Limb (tissue), 2 donors: Measurements from ENCODE around the gene GAS6.

ENCODE experiments used
- DNase-seq, 2 donors: peaks; one replicate each; pipeline ENCODE4 v3.0.0-alpha.2; 2016; ENCODE audit errors: extremely low spot score in 2 of 2

GAS6 gene

DNA sequence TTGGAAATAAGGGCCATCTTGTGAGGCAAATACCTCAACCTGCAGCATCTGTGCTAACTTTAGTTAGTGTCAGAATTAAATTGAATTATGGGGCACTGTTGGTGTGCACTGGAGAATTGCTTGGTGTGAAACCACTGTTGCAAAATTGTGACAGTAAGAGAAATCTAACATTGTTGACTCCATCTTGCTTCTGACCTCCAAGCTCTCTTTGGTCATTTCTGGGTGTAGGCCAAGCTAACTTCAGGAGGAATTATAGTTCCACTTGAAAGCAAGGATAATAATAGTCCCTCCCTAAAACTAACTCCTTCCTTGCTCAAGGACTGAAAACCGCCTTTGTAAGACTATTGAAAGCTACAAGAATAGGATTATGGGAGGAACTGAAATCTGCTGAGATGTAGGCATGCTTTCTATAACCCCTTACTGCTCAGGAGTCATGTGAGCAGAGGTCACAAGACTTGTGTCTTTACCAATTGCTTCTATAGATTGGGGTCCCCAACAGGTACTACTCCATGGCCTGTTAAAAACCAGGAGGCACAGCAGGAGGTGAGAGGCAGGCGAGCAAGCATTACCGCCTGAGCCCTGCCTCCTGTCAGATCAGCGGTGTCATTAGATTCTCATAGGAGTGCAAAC, 24.9 kb upstream of the GAS6 start:
- no peak for DNase-seq

DNA sequence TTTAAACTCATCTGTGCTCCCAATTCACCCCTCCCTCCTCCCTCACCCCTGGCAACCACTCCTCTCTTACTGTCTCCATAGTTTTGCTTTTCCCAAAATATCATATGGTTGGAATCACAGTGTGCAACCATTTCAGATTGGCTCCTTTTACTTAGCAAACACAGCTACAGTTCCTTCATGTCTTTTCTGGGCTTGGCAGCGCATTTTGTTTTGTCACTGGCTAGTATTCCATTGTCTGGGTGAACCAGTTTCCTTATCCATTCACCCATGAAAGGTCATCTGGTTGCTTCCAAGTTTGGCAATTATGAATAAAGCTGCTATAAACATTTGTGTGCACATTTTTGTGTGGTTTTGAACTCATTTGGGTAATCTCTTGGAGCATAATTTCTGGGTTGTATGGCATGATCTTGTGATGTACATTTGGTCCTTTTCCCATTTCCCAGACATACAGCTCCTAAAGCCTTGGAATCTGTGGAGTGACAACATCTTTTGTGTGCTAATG, 23.9 kb upstream of the GAS6 start:
- no peak for DNase-seq

DNA sequence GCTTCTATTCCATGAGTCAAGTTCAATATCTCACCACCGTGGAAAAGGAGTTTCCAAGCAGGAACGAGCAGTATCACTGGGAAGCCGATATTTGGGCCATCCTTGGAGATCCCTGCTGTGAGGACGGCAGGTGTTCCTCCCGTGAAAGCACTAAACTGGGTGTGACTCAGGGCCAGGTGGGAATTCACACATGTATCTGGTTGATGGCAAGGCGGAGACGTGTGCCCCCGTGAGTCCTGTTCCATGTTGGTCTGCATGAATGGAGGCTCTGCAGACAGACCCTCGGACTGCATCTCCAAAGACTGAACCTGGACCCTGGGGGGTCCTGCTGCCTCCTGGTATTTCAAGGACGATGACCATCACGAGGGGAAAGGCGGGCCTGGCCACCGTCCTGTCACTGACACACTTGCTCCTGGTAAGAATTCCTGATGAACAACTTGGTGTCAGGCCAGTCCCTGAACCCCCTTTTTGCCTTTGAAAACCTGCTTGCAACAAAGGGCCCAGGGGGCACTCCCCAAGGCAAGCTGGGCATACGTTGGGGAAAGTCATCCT, 22.8 kb upstream of the GAS6 start:
- no peak for DNase-seq

DNA sequence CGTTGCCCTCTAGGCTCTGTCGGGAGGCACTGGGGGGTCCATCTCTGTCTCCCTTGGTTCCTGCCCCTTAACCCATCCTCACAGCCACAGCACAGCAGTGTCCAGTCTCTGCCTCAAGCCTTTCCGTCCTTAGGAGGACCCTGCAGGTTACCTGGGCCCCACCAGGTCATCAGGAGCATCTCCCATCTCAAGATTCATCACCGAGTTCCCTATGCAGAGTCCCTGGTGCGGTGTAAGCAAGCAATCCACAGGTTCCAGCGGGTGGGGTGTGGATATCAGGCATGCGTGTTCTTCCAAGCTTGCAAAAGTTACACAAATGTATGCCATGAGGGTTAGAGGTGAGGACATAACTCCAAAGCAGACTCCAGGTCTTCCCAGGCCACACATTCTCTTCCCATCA, 20.9 kb upstream of the GAS6 start:
- no peak for DNase-seq

DNA sequence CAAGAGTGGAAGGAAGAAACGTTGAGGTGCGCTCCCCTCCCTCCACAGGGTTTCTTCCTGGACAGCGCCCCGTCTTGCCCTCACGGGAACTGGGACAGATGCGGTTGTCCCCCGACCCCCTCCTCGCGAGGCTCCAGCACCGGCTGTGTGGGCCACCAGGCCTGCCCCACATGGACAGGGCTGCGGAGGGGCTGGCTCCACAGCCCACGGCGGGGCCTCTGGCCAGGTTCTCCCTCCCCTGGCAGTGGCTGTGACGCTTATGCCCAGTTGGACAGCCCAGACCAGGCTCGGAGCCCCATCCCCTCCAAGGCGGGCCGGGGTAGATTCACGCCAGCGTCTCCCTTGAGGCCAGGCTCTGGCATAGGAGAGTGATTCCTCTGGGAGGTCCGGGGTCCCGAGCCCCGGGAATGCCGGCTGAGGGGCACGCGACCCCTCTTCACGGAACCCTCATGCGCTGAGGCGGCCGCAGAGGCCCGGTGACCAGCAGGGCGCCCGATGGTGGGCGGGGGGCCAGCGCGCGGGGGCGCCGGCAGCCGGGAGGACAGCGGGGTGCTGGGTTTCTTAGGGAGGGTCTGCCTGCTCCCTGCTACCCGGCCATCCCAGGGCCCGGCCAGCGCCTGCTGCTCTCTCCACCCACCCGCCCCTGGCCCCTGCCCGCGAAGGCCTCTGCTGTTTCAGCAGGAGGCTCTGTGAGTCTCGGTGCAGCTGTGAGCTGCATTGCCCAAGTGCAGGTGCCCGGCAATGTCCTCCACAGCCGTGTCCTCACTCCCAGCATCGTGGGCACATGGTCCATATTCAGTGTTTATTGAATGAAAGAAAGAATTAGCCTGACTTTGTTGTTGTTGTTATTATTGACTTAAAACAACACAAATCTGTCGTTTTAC, 20.3 kb upstream of the GAS6 start:
- no peak for DNase-seq

DNA sequence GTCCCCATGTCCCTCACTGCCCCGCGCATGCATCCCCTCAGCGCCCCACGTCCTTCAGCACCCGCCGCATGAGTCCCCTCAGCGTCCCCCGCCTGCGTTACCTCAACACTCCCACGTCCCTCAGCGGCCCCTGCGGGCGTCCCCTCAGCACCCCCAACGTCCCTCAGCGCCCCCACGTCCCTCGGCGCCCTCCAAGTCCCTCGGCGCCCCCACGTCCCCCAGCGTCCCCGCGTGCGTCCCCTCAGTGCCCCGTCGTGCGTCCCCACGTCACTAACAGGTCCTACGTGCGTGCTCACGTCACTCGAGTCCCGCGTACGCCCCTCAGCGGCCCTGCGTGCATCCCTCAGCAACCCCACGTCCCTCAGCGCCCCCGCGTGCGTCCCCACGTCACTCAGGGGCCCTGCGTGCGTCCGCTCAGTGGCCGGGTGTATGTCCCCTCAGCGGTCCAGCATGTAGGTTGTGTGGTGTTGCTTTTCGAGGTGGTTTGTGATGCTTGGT, 19.5 kb upstream of the GAS6 start:
- DNase-seq, result no peak

DNA sequence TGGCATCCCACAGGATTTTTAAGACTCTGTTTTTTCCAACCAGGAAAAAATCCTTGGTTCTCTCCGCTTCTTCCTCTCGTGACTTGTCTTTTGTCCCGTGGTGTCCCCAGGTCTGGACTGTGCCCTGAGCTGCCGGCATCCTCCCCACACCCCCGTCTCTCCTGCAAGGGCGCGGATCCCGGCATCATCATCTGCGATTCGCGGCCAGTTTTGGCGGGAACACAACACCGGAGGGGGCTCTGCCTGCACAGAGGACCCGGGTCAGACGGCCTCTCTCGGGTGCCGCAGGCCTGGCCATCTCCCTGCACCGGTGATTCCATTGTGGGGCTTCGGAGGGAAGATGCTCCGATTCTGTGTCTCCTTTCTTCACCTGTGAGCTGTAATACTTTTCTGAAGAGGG, 18.8 kb upstream of the GAS6 start:
- DNase-seq, result no peak

DNA sequence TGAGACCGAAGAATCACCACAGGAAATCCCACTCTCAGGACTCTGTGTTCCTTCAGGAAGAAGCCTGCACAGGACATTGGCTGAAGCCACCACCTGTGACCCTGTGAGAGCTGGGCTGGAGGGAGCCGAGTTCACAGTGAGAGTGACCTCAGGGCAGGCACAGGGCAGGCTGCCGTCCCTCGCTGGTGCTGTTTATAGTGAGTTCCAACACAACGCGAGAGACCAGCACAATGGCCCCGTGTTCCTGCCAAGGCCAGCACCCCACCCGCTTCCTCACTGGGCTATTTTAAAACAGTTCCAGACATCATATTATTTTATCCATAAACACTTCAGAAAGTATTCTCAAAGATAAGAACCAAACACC, 18.4 kb upstream of the GAS6 start:
- DNase-seq, result no peak

DNA sequence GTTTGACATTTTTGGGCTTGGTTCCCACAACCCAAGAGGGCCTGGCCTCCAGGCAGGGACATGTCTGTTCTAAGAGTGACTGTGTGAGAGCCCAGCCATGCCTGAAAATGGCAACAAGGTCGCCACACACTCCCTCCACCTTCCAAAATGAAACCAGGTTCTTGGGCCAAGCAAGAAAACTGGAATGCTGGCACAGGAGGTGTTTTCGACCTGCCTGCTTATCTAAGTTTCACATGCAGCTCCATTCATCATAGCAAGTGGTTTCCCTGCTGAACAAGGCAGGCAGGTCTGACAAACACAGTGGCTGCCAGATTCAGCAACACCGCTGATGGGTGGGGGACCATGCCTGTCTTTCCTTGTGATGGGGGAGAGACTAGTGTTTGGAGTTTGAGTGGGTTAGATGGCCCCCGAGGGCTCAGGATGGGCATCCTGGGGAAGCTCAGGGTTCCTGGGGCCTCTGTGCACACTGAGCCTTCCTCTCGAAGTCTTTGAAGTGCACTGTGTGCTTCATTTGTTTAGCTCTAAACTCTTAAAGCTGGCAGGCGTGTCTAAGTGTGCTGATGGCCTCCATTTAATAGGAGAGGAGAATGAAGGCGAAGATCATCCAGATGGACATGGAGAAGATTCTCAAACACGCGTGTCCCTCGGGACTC, 17.9 kb upstream of the GAS6 start:
- DNase-seq, result no peak

DNA sequence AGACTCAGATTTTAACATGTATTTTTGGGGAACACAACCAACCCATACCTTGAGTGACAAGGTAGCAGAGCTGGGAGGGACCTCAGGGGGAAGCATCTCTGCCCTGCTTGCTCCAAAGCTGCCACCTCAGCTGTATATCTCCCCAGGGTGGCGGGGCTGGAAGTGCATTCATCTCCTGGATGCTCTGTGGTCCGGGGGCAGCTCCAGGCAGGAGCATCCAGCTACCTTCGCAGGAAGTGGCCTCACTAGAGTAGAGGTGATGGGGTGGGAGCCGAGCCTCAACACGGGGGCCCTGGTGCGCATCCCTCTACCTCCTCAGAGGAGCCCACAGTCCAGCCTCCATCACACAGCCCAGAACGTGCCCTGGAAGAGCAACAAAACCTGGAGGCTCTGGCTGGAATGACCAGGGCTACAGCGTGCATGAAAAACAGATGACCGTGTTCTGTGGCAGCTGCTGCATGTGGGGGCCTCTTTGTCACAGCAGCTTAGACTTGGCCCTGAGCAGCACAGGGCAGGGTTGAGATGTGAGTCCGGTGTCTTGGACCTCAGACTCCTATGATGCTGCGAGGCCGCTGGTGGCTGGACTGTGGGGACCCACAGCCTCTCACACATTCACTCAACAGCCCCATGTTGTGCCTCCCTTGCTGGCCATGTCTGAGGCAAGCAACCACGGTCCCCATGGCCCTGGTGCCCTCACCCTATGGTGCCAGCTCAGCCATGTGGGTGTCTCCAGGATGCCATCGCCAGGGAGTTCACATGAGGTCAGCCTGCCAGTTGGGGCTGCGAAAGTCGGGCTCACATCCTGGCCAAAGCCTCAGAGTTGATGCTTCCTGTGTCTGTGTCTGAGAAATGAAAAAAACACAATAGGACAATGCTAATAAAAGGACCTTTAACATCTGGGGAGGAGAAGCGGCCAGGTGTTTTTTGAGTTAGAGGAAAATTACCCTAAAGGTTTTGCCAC, 17.1 kb upstream of the GAS6 start:
- no peak for DNase-seq

DNA sequence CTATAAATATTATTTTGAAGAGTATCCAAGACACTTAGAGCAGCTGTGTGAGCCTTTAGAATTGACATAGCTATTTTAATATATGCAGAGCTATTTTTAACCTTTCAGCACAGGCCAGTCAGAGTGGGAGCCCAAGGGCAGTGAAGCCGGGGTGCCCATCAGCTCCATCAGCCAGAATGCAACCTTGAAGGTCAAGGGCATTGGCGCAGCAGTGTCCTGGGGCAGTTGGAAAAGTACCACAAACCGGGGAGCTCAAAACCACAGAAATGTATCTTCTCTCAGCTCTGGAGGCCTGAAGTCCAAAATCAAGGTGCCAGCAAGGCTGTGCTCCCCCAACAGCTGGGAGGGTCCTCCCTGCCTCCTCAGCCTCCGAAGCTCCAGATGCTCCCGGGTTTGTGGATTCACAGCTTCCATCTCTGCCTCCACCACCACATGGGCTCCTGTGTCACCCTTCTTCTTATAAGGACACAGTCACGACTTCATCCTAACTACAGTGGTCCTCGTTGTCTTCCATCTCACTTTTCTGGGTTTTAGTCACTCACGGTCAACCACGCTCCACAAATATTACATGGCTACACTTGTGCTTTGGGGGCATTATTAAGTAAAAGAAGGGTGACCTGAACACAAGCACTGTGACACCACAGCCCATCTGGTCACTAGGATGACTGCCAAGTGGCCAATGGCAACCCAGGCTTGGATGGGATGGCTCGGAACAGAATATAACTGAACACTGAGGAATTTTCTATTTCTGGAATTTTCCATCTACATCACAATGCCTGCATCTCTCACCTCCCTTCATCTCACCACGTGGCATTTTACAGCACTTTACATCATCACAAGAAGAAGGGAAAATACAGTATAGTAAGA, 15.9 kb upstream of the GAS6 start:
- no peak for DNase-seq

DNA sequence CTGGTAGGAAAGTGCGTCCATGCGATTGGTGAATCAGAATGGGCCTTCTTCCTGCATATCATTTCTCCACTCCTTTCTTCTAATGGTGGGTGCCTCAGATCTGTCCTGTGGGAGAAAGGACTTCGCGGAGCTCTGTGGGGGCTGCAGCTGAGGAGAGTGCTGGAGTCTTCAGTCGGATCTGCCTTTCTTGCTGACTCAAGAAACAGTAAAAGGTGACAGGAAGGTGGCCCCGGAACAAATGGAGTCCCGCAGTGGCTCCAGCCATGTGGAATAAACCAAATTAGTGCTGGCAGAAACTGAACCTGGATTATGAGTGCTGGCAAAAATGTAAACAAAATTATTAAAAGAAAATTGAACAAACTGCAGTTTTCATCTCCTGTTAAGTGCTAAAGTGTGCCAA, 15.1 kb upstream of the GAS6 start:
- no peak for DNase-seq

DNA sequence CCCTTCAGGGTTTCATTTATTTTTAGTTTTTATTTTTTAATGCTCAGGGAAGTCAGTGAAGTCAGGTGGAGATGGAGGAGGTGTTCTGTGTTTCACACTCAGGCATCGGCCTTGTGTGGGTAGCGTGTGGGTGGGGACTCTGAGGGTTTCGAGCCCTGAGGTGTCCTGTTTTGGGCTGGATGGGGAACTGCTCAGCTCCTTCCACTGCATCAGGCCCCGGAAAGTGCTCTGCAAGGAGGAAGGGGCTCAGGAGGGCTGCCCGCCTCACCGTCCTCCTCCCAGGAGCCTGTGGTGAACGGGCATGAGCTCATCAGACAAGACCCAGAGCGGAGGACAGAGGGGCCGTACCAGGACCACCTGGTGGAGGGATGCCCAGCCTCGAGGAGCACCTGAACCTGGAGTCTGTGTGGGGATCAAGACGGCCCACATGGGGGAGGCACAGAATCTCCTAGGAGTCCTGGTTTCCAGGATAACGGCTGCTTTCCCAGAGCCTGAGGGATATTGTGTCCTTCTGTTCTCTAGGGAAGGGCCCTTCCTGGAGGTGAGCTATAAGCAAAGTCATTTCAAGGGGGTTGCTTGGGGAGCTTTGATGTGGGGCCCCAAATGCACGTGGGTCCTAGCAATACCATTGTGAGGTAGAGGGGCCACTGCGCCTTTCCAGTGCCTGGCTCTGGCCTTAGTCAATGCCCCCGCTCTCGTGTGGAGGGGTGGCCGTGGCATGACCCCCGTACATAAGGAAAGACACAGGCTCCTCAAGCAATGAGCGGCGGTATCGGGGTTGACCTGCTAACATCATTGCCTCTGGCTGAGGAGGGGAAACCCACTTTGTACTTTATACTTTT, 13.5 kb upstream of the GAS6 start:
- no peak for DNase-seq

DNA sequence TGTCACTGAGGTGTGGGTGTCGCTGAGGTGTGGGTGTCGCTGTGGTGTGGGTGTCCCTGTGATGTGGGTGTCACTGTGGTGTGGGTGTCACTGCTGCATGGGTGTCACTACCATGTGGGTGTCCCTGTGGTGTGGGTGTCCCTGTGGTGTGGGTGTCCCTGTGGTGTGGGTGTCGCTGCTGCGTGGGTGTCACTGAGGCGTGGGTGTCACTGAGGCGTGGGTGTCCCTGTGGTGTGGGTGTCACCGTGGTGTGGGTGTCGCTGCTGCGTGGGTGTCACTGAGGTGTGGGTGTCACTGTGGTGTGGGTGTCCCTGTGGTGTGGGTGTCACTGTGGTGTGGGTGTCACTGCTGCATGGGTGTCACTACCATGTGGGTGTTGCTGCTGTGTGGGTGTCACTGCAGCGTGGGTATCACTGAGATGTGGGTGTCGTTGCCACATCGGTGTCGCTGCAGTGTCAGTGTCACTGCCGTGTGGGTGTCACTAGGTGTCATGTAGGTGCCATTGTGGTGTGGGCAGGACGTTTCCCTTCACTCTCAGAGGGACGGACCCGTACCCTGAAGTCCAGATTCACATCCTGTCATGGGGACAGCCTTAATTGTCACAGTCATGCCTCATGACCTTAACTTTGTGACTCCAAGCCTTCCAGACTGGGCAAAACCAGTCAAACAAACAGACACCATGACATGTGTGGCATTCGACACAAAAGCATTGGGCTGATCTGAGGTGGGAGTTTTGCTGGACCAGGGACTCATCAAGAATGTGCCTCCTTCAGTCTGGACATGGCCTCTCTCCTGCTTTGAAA, 12.7 kb upstream of the GAS6 start:
- DNase-seq, result no peak

DNA sequence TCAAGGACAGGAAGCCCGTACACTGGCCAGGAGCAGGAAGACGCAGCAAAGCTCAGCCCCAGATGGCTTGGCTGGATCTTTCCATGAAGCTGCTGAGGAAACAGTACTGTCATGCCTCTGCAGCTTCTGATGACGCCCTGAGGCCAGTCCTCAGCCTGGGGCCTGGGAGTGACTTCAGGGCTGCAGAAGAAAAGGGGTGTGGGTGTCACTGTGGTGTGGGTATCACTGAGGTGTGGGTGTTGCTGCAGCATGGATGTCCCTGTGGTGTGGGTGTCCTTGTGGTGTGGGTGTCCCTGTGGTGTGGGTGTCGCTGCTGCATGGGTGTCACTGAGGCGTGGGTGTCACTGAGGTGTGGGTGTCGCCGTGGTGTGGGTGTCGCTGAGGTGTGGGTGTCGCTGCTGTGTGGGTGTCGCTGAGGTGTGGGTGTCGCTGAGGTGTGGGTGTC, 12.0 kb upstream of the GAS6 start:
- no peak for DNase-seq

DNA sequence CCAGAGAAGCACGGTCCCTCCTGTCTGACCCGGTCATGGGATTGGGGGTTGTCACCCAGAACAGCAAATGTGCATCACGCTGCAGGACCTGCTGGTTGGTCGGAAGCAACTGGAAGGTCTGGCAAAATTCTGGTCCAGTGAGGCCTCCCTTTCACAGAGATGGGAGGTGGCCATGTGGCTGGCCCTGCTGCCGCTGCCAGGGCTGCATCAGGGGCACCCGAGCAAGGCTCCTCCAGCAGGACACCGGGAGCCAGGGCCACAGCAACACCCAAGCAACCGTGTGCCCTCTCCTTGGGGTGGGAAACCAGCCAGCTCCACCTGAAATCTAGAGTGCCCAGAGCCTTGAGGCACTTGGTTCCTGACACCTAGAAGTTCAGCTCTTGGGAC, 11.5 kb upstream of the GAS6 start:
- DNase-seq, result no peak

DNA sequence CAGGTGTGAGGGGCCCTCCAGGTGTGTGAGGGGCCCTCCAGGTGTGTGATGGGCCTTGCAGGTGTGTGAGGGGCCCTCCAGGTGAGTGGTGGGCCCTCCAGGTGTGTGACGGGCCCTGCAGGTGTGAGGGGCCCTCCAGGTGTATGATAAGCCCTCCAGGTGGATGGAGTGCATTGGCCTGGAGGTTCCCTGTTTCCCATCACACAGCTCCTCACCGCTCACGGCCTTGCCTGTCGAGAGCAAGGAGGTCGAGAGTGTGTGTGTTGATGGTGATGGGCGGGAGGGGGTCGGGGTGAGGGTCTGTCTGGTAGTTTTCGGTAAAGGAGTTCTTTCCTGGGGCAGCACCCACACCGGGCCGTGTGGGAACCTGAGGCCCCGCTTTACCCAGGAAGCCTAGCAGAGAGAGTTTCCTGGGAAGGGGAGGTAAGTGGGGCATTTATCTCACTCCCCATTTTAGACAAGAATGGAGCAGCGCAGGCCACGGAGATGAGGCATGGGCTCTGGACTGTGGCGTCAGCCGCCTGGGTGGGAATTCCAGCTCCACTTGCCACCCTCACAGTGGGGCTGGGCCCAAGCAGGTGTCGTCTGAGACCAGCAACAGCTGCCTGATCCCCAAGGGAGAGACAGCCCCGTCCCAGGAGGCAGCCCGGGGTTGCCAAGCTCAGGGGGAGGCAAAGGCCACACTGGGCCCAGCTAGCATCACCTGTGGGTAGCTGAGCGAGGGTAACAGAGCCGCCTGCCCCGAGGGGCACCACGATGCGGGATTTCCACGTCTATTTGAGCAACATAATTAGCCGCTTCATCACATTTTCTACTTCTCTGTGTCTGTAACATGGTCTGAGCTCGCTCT, 10.9 kb upstream of the GAS6 start:
- no peak for DNase-seq
